Left forelimb (tissue), 1 donor: ENCODE data around the gene TGFB2.

Experiments used
- DNase-seq: peaks from one replicate; pipeline ENCODE4 v3.0.0-alpha.2; 2018; ENCODE audit warnings: low spot score

Gene TGFB2

GRCh38 chr1:218332416-218332815, 12.7 kb upstream of the TGFB2 start:
- DNase-seq = no peak

GRCh38 chr1:218336328-218336727, 8.8 kb upstream of the TGFB2 start:
- no peak for DNase-seq

GRCh38 chr1:218339267-218339831, 5.8 kb upstream of the TGFB2 start:
- DNase-seq = no peak

- DNase-seq = no peak
Measured at GRCh38 chr1:218341325-218341724, 3.8 kb upstream of the TGFB2 start.

GRCh38 chr1:218342091-218342490, 3.0 kb upstream of the TGFB2 start:
- DNase-seq = no peak

- DNase-seq = peak; percentile 82
Measured at GRCh38 chr1:218345673-218346390, 696 bp downstream of the TGFB2 start.

GRCh38 chr1:218346391-218347204, 1.5 kb downstream of the TGFB2 start:
- DNase-seq = no peak

- DNase-seq = peak; percentile 81
Measured at GRCh38 chr1:218347336-218347722, 2.2 kb downstream of the TGFB2 start.

GRCh38 chr1:218347723-218348627, 2.8 kb downstream of the TGFB2 start:
- peak; percentile 83 for DNase-seq

GRCh38 chr1:218348628-218349071, 3.5 kb downstream of the TGFB2 start:
- DNase-seq = no peak

GRCh38 chr1:218349348-218350034, 4.4 kb downstream of the TGFB2 start:
- no peak for DNase-seq

GRCh38 chr1:218350035-218350525, 4.9 kb downstream of the TGFB2 start:
- DNase-seq = no peak

GRCh38 chr1:218350801-218351266, 5.7 kb downstream of the TGFB2 start:
- no peak for DNase-seq

- no peak for DNase-seq
Measured at GRCh38 chr1:218351391-218352074, 6.4 kb downstream of the TGFB2 start.

GRCh38 chr1:218352075-218352438, 6.9 kb downstream of the TGFB2 start:
- DNase-seq = no peak

GRCh38 chr1:218353656-218354055, 8.5 kb downstream of the TGFB2 start:
- DNase-seq = no peak

GRCh38 chr1:218355278-218355677, 10.1 kb downstream of the TGFB2 start:
- DNase-seq = no peak

GRCh38 chr1:218357211-218357892, 12.2 kb downstream of the TGFB2 start:
- DNase-seq = no peak

GRCh38 chr1:218357893-218358232, 12.7 kb downstream of the TGFB2 start:
- no peak for DNase-seq
